IPS-20b (cell line): ENCODE results near the gene TUBA3D.
"Not testable (repeated sequence)": the region's sequence is repeated elsewhere in the genome, so short reads cannot be mapped to it uniquely, and the experiment has no call there.

Source experiments
- H3K27ac ChIP-seq: one replicate; pipeline ENCODE4 v1.5.1; 2013; ENCODE audit warnings: low read length
- H3K27me3 ChIP-seq: 2 replicates; pipeline ENCODE4 v1.6.1; 2013; ENCODE audit warnings: mild to moderate bottlenecking, low read length, inconsistent platforms; ENCODE audit not compliant: insufficient read depth
- H3K36me3 ChIP-seq: 2 replicates; pipeline ENCODE4 v1.6.1; 2013; ENCODE audit warnings: low read depth, mild to moderate bottlenecking, inconsistent platforms, low read length, moderate library complexity; ENCODE audit not compliant: insufficient read depth
- H3K4me1 ChIP-seq: 2 replicates; pipeline ENCODE4 v1.6.1; 2013; ENCODE audit warnings: mild to moderate bottlenecking, control low read depth, inconsistent platforms, low read length, moderate library complexity; ENCODE audit not compliant: insufficient read depth
- H3K4me3 ChIP-seq: 2 replicates; pipeline ENCODE4 v1.5.1; 2013; ENCODE audit warnings: mild to moderate bottlenecking, low read length, inconsistent platforms
- H3K9ac ChIP-seq: 2 replicates; pipeline ENCODE4 v1.6.1; 2013; ENCODE audit warnings: low read depth, mild to moderate bottlenecking, inconsistent platforms, low read length, moderate library complexity
- H3K9me3 ChIP-seq: 2 replicates; pipeline ENCODE4 v1.6.1; 2013; ENCODE audit warnings: mild to moderate bottlenecking, low read depth, low read length, inconsistent platforms; ENCODE audit not compliant: insufficient read depth

TUBA3D gene

GRCh38 chr2:131488306-131489205, 12.6 kb downstream of the TUBA3D start:
- no peak overlapping the region for H3K4me3 ChIP-seq
- H3K9ac ChIP-seq = no peak overlapping the region

DNA sequence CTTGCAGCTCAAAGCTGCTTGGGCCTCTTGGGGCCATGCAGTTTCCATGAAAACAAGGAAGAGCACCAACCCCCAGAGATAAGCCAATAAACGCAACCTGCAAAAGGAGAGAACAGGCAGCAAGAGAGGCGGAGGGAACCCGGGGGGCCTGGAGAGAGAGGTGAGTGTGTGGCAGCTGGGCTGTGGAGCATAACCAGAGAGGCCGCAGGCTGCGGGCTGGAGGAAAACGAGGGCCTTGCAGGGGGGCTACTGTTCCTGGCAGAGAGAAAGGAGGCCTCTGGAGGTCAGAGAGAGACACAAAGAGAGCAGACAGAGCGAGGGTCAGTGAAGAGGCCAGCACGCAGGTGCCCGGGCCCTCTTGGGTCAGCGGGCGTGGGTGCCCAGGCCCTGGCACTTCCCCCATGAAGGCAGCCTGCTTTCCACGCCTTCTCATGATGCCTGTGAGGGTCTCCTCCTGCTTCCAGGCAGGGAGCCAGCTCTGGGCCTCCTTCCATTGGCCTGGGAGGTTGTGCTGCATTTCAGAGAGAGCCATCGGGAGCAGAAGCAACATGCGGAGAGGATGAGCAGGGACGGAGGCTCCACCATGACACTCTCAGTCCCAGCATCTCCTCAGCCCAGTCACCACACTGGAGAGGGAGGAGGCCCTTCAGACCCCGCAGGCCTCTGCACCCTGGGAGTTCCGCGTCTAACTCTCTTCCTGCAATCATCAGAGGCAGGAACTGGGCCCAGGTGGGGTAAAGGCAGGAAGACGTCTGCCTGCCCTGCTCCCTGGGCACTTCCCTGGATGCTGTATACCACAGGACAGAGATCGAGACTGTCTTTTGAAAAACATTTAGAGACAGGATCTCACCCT, 14.9 kb downstream of the TUBA3D start:
- H3K36me3 ChIP-seq, H3K4me1 ChIP-seq, H3K27ac ChIP-seq, H3K27me3 ChIP-seq, H3K9me3 ChIP-seq: not testable (repeated sequence)
- H3K4me3 ChIP-seq = peak overlapping the region; percentile 61
- H3K9ac ChIP-seq = peak overlapping the region; percentile 64; the same call in 1 of the 2 replicates

More at GRCh38 chr2:131488306-131489205, 12.6 kb downstream of the TUBA3D start:
- Histone ChIP-seq H3K36me3 (0 out of 2 replicates have a peak, but pooled peaks cover 6% of the 10 kb centered on the region), H3K9me3 (no peaks in the 10 kb centered on the region), H3K4me1 (no peaks in the 10 kb centered on the region; the same call in 1 of the 2 replicates), H3K27ac (no peak overlapping the region), H3K27me3 (no peaks in the 10 kb centered on the region)

- H3K27ac ChIP-seq, H3K4me1 ChIP-seq, H3K36me3 ChIP-seq, H3K9me3 ChIP-seq, H3K27me3 ChIP-seq: not testable (repeated sequence)
- Histone ChIP-seq H3K4me3 (peak overlapping the region; percentile 61), H3K9ac (peak overlapping the region; percentile 64; the same call in 1 of the 2 replicates)
Measured at GRCh38 chr2:131491469-131491836, 15.5 kb downstream of the TUBA3D start.

- peak within 1 kb of the TSS; percentile 93 for H3K9ac ChIP-seq
- H3K4me1 ChIP-seq, H3K27me3 ChIP-seq: not testable (repeated sequence)
Measured at GRCh38 chr2:131492015-131492417, 16.1 kb downstream of the TUBA3D start, which contains the start of gene MZT2A. Gene MZT2A, minus strand, starts transcription at chr2:131492397. Its CDS starts 21 bp downstream, at chr2:131492376.

DNA sequence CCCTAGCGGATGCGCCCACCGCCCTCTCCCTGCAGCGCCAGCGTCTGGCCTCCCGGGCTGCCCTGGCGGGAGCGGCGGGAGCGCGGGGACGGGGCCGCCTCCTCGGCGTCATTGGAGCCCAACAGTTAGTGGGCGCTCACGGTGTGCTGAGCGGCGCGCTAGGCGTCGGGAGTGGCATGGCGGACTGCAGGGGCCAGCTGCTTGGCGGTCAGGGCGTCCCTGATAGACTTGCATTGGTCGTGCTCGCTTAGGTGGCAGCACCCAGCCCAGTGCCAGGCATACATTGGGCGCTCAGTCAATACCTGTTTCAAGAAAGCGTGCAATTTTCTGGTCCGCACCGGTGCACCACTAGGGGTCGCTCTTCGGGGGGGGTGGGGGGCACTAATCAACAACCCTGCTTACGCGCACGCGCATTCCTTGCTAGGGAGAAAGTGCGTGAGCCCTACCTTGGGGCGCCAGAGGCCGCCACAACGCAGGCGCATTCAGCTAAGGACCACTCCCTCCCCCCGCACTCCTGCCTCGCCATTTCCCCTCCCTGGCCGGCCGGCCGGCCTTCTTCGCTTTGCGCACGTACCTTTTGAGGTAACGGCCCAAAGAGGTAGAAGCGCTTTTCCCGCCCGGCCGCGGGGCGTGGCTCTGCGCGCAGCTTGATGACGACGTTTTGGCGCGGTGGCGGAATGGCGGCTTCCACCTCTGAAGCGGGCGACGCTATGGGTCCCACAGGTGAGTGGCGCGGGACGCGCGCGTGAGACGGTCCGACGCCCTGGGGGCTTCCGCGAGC, 16.7 kb downstream of the TUBA3D start:
- H3K27ac ChIP-seq = peak overlapping the region; percentile 83
- no peaks in the 10 kb centered on the region; the same call in 1 of the 2 replicates for H3K4me1 ChIP-seq
- H3K9ac ChIP-seq = peak overlapping the region; percentile 93
- no peaks in the 10 kb centered on the region for H3K9me3 ChIP-seq
- peak overlapping the region; percentile 83 for H3K4me3 ChIP-seq
- peaks cover 13% of the 10 kb centered on the region; the same call in 1 of the 2 replicates for H3K36me3 ChIP-seq
- no peaks in the 10 kb centered on the region for H3K27me3 ChIP-seq

More at GRCh38 chr2:131492015-131492417, 16.1 kb downstream of the TUBA3D start, which contains the start of gene MZT2A:
- peak within 1 kb of the TSS; percentile 83 for H3K27ac ChIP-seq
- not testable (repeated sequence) for H3K36me3 ChIP-seq, H3K9me3 ChIP-seq
- H3K4me3 ChIP-seq = peak within 1 kb of the TSS; percentile 83

GRCh38 chr2:131493199-131493968, 17.5 kb downstream of the TUBA3D start:
- H3K4me3 ChIP-seq = peak overlapping the region; percentile 83
- H3K9me3 ChIP-seq = no peaks in the 10 kb centered on the region
- peaks cover 19% of the 10 kb centered on the region for H3K36me3 ChIP-seq
- H3K9ac ChIP-seq = peak overlapping the region; percentile 93
- no peaks in the 10 kb centered on the region; the same call in 1 of the 2 replicates for H3K4me1 ChIP-seq
- H3K27ac ChIP-seq = peak overlapping the region; percentile 83
- no peaks in the 10 kb centered on the region for H3K27me3 ChIP-seq

DNA sequence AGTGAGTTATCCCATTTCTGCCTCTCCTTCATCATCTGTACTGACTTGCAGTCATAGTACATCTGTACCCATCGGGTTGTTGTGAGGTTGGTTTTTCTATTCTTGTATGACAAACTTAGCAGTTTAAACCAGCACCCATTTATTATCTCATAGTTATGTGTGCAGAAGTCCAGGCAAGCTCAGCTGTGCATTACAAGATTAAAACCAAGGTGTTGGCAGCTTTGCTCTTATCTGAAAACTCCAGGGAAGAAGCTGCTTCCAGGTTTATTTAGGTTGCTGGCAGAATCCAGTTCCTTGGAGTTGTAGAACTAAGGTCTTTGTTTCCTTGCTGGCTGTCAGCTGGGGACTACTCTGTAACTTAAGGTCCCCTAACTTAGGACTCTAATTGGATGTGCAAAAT, 19.6 kb downstream of the TUBA3D start:
- H3K9ac ChIP-seq, H3K9me3 ChIP-seq, H3K4me1 ChIP-seq, H3K4me3 ChIP-seq, H3K27me3 ChIP-seq, H3K27ac ChIP-seq: not testable (repeated sequence)
- H3K36me3 ChIP-seq = peaks cover 30% of the 10 kb centered on the region

DNA sequence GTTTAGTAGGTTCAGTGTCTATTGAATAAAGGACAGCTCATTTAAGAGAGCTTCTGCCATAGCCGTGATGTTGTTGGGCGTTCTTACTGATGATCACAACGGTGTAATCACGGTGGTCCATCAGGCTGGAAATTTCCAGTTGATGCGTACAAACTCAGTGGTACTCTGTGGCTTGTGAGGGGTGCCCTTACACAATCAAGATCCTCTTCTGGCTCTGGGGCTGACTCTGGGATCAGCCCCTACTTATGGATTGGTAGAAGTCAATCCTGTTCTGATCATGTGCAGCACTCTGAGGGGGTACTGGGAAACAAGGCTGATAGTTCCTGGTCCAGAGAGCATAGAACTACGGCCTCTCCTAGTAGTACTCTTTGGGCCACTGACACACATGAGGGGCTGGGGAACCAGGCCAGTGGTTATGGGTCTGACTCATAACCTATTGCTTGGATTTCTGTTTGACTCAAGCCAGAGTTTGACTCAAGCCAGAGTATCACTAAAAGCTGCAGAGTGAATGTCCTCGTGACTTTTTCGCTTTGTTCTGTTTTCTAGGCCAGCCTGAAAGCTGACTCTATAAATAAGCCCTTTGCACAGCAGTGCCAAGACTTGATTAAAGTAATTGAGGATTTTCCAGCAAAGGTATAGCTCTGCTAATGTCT, 22.5 kb downstream of the TUBA3D start:
- H3K4me3 ChIP-seq, H3K27ac ChIP-seq, H3K4me1 ChIP-seq, H3K9me3 ChIP-seq, H3K27me3 ChIP-seq, H3K9ac ChIP-seq: not testable (repeated sequence)
- H3K36me3 ChIP-seq = peaks cover 58% of the 10 kb centered on the region

DNA sequence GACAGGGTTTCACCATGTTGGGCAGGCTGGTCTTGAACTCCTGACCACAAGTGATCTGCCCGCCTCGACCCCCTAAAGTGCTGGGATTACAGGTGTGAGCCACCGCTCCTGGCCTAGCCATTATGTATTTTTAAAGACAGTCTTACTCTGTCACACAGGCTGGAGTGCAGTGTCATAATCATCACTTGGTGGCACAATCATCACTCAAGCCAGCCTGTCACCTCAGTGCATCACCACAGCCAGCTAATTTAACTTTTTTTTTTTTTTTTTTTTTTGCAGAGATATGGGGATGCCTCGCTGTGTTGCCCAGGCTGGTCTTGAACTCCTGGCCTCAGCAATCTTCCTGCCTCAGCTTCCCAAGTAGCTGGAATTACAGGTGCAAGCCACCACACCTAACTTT, 27.7 kb downstream of the TUBA3D start:
- not testable (repeated sequence) for H3K4me3 ChIP-seq, H3K4me1 ChIP-seq, H3K27me3 ChIP-seq, H3K9ac ChIP-seq, H3K27ac ChIP-seq, H3K9me3 ChIP-seq
- peaks cover 95% of the 10 kb centered on the region for H3K36me3 ChIP-seq

GRCh38 chr2:131504082-131504750, 28.3 kb downstream of the TUBA3D start:
- not testable (repeated sequence) for H3K4me3 ChIP-seq, H3K9ac ChIP-seq, H3K4me1 ChIP-seq, H3K9me3 ChIP-seq, H3K27me3 ChIP-seq, H3K27ac ChIP-seq
- peaks cover 94% of the 10 kb centered on the region for H3K36me3 ChIP-seq
